ENCODE data around the gene SMC6.

GRCh38 chr2:17690776-17691175 is 62.8 kb downstream of the SMC6 start:
- TF ChIP-seq POLR2A (IDR thresholded peaks at IDR 0.05) (no peak), CTCF (IDR thresholded peaks at IDR 0.05) (no peak), POLR2AphosphoS5 (IDR thresholded peaks at IDR 0.05) (no peak), EP300 (IDR thresholded peaks at IDR 0.05) (no peak)
